ENCODE measurements around the gene ATP11A.

GRCh38 chr13:112771139-112771876 is 81.5 kb downstream of the ATP11A start:
- TF ChIP-seq CTCF (IDR thresholded peaks at IDR 0.05) (no peak), POLR2A (IDR thresholded peaks at IDR 0.05) (no peak)
